HG02571 (cell line): Measurements from ENCODE around the gene MRPL23.

Source experiments
- ATAC-seq: cut with Tn5 transposase; IDR thresholded peaks from one replicate; pipeline ENCODE4 v1.9.1; 2021; ENCODE audit warnings: mild to moderate bottlenecking, moderate library complexity; ENCODE audit not compliant: unreplicated experiment

Gene MRPL23

GRCh38 chr11:1988667-1989317 is 41.7 kb downstream of the MRPL23 start:
- ATAC-seq: no peak

DNA sequence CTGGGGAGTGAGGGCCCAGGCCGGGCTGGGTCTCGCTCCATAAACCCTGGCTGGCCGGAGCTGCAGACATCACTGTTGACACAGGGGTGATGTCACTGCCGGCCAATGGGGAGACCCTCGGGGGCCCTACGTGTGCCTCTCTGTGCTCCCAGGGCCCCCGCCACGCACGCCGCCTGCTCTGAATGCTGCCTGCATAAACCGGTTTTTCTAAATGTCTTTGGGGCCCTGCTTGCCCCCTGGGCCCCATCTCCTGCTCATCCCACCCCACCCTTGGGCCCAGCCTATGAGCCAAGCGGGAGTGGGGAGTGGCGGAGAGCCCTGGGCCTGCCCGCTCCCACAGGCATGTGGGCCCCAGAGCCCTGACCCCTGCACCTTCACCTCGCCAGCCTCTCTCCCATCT is 42.8 kb downstream of the MRPL23 start:
- ATAC-seq: no peak

GRCh38 chr11:1990872-1991578 is 43.9 kb downstream of the MRPL23 start:
- no peak for ATAC-seq

GRCh38 chr11:1992111-1992510 is 45.0 kb downstream of the MRPL23 start:
- ATAC-seq: no peak

DNA sequence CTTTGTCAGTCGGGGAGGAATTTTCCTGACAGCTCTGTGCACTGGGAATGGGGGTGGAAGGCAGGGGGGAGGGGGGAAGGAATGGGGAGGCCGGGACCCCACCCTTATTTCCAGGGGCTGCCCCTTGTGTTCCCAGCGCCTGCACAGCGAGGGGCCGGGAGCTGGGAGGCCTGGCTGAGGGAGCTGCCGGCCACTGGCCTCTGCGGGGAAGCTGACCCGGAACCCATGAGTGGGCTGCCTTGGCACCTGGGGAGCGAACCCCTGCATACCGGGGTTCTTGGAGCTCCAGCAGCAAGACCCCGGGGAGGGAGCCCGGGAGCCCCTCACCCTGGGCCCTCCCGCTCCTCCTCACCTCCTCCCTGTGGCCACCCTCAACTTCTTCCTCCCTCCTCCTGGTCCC is 47.0 kb downstream of the MRPL23 start:
- no peak for ATAC-seq

GRCh38 chr11:1997755-1998154 is 50.6 kb downstream of the MRPL23 start, which contains the start of gene H19:
Gene H19, minus strand, starts transcription at chr11:1997842.
- no peak for ATAC-seq

DNA sequence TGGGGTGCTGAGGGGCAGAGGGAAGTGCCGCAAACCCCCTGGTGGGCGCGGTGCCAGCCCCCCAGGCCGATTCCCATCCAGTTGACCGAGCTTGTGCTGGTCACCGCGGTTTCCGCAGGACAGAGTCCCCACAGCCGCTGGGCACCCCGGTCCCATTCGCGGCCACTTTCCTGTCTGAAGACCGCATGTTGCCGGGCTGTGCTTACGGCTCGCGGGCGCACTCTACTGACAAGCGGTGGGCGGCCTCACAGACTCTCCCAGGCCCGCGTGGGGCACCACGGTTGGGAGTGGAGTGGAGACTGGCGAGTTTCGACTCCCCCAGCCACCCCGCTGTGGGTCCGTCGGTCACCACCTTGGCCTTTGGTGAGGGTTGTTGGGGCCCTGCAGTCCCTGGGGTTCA is 51.2 kb downstream of the MRPL23 start:
- ATAC-seq: no peak

DNA sequence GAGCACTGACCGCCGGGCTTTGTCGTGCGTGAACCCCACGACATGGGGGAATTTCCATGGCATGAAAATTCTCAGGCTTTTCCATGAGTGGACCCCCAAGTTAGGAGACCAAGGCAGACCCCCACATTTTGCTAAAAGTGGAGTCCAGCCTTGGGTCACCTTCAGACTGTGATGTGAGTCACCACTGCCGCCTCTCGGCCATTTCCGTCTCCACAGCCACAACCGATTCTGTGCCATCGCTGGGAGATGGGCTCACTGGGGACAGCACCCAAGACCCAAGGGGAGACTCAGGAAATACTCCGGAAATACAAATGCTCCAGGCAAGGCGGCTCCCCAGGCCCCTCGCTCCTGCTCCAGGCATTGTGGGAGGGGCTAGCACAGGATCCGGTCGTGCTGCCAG is 51.7 kb downstream of the MRPL23 start:
- no peak for ATAC-seq

DNA sequence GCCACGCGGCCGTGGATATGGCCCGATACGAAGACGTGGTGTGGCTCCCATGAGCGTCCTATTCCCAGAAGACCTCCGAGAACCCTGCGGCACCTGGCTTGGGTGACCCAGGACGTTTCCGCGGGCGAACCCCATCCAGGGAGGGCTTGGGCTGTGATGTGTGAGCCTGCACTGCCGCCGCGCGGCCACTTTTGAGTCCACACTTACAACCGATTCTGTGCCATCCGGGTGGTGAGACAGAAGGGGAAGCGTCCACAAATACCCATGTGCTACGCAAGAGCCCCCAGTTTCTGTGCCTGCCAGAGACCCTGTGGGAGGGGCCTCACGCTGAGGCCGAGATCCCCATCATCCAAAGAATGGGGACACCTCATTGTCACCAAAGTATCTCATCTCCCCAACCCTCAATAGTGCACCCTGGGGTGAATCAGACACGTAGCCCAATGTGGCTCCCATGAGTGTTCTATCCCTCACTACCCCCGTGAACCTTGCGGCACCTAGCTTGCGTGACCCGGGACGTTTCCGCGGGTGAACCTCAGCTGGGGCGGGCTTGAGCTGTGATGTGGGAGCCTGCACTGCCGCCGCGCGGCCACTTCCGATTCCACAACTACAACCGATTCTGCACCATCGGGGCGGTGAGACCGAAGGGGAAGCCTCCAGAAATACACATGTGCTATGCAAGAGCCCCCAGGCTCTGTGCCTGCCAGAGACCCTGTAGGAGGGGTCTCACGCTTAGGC is 55.1 kb downstream of the MRPL23 start:
- no peak for ATAC-seq

DNA sequence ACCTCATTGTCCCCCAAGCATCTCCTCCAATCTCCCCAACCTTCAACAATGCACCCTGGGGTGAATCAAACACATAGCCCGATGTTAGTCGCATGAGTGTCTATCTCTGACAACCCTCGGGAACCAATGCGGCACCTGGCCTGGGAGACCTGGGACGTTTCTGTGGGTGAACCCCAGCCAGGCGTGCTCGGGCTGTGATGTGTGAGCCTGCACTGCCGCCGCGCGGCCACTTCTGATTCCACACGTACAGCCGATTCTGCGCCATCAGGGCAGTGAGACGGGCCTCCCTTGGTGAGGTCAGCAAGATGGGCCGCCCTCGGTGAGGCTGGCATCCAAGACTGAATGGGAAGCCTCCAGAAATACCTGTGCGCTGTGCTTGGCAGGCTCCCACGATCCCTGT is 55.7 kb downstream of the MRPL23 start:
- no peak for ATAC-seq

DNA sequence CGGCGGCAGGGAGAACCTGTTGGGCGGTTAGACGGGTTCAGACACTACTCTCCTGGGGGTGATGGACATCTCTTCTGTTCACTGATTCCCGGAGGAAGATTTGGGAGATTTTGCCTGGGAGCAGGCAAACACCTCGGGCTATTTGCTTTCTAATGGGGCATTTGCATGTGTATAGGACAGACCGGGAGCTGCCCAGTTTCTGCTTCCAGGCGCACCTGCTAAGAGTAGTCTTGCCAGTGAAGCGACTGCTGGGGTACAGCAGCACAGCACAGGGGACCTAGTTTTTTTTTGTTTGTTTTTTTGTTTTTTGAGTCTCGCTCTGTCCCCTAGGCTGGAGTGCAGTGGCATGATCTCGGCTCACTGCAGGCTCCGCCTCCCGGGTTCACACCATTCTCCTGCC is 57.3 kb downstream of the MRPL23 start:
- ATAC-seq: no peak
